Progenitor cell of endocrine pancreas (in vitro differentiated cells): Measurements from ENCODE around the gene PRKAB2. TPM values are rescaled to one million over a fixed set of nuclear protein-coding genes. Genes with fewer than 3 reads are reported as not detected.

Experiments
- DNase-seq: peaks from one replicate; pipeline ENCODE4 v3.0.0; 2021; ENCODE audit warnings: low spot score; ENCODE audit not compliant: unreplicated experiment
- H3K27ac Mint-ChIP-seq: 2 replicates; pipeline ENCODE4 v1.8.0; 2021; ENCODE audit warnings: mild to moderate bottlenecking, moderate library complexity, mixed read lengths
- H3K27me3 Mint-ChIP-seq: 2 replicates; pipeline ENCODE4 v1.8.0; 2021; ENCODE audit warnings: mixed read lengths
- H3K36me3 Mint-ChIP-seq: 2 replicates; pipeline ENCODE4 v1.8.0; 2022; ENCODE audit warnings: mixed read lengths; ENCODE audit not compliant: insufficient read depth
- H3K4me1 Mint-ChIP-seq: 2 replicates; pipeline ENCODE4 v1.8.0; 2021; ENCODE audit warnings: low read depth, mixed read lengths
- H3K4me3 Mint-ChIP-seq: 2 replicates; pipeline ENCODE4 v1.8.0; 2021; ENCODE audit warnings: low read depth, mild to moderate bottlenecking, moderate library complexity, mixed read lengths
- H3K9me3 Mint-ChIP-seq: 2 replicates; pipeline ENCODE4 v1.8.0; 2021; ENCODE audit warnings: low read depth, mixed read lengths
- CTCF ChIP-seq: fragments of 200-600 bp; sonication (generic); IDR thresholded peaks from one replicate; pipeline ENCODE4 v1.5.0; 2021; ENCODE audit warnings: antibody characterized with exemption, mild to moderate bottlenecking; ENCODE audit not compliant: unreplicated experiment
- total RNA-seq: library from RNA; stranded (reverse); gene quantifications from 2 replicates; pipeline ENCODE4 v1.2.1, GENCODE V29; 2021

The PRKAB2 gene
- total RNA-seq, 1 donor from 2014 or later: 24.4 TPM

GRCh38 chr1:147209825-147210821 is 37.9 kb upstream of the PRKAB2 start:
- Mint-ChIP-seq H3K4me1 (peaks cover 47% of the 10 kb centered on the region), H3K36me3 (peaks cover 5% of the 10 kb centered on the region), H3K9me3 (no peaks in the 10 kb centered on the region), H3K27me3 (no peaks in the 10 kb centered on the region), H3K27ac (peak overlapping the region; percentile 40), H3K4me3 (no peak overlapping the region)
- DNase-seq: no peak
- TF ChIP-seq CTCF: no peak

DNA sequence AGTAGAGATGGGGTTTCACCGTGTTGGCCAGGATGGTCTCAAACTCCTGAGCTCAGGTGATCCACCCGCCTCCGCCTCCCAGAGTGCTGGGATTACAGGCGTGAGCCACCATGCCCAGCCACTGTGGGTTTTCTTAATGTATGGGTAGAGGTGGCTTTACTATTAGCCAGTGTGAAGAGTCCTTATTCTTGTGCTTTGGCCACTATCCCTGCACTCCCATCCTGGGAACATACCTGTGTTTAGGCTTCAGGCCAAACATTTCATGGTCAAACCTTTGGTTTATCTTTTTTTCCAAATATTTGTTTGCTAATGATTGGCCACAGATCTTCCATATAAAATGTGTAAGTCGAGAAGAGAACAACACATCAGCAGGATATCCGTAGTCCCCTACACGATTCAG is 36.3 kb upstream of the PRKAB2 start:
- no peak for DNase-seq
- Mint-ChIP-seq H3K4me3 (no peak overlapping the region), H3K27me3 (no peaks in the 10 kb centered on the region), H3K36me3 (peaks cover 7% of the 10 kb centered on the region), H3K27ac (no peak overlapping the region), H3K9me3 (no peaks in the 10 kb centered on the region), H3K4me1 (peaks cover 36% of the 10 kb centered on the region)
- TF ChIP-seq CTCF: no peak

DNA sequence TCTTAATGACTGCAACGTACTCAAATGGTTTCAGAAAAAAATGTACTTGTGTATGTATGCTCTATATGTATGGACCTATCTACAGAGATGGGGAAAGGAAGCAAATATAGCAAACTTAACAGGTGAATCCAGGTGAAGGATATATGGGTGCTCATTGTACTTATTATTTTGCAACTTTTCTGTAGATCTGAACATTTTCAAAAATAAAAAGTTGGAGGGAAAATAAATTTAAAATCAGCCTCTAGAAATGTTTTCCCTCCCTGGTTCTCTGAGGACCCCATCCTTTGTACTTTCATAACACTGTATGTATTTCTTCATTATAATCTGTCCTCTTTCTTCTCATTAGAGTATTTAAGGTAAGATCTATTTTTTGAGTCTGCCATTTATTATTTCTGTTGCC is 34.9 kb upstream of the PRKAB2 start:
- DNase-seq: no peak
- H3K27ac Mint-ChIP-seq: no peak overlapping the region
- H3K4me1 Mint-ChIP-seq: peaks cover 23% of the 10 kb centered on the region
- no peaks in the 10 kb centered on the region for H3K27me3 Mint-ChIP-seq
- no peaks in the 10 kb centered on the region for H3K9me3 Mint-ChIP-seq
- TF ChIP-seq CTCF: no peak
- peaks cover 15% of the 10 kb centered on the region for H3K36me3 Mint-ChIP-seq
- H3K4me3 Mint-ChIP-seq: no peak overlapping the region

DNA sequence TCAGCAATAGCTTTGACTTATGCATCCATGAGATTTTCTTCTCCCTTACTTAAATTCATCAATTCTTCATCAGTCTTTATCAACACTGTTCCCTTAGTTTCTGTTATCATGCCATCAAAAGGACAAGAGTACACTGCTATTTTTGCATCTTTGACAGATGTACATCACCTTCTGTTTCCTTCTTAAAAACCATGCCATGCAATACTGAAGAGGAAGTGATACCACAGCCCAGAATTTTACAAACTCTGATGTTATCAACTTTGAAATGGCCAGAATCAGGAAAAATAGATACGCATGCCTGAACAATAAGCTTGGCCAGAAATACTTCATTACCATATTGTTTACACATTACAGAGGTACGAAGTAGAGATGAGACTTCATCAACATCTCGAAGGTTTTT is 31.8 kb upstream of the PRKAB2 start:
- Mint-ChIP-seq H3K9me3 (no peaks in the 10 kb centered on the region), H3K27ac (no peak overlapping the region), H3K36me3 (peaks cover 15% of the 10 kb centered on the region), H3K4me3 (no peak overlapping the region), H3K4me1 (no peaks in the 10 kb centered on the region), H3K27me3 (no peaks in the 10 kb centered on the region)
- TF ChIP-seq CTCF: no peak
- DNase-seq: no peak

- H3K9me3 Mint-ChIP-seq: no peaks in the 10 kb centered on the region
- DNase-seq: no peak
- no peaks in the 10 kb centered on the region for H3K4me1 Mint-ChIP-seq
- no peak overlapping the region for H3K27ac Mint-ChIP-seq
- no peak for TF ChIP-seq CTCF
- H3K27me3 Mint-ChIP-seq: no peaks in the 10 kb centered on the region
- H3K36me3 Mint-ChIP-seq: peaks cover 15% of the 10 kb centered on the region
- no peak overlapping the region for H3K4me3 Mint-ChIP-seq
Measured at GRCh38 chr1:147202576-147202975, 30.3 kb upstream of the PRKAB2 start.
